ENCODE results near the gene UBQLN3. TPM values are rescaled to one million over a fixed set of nuclear protein-coding genes. Genes with fewer than 3 reads are reported as not detected.

UBQLN3 gene
- polyA plus RNA-seq, 1 experiment = 0.05 TPM

DNA sequence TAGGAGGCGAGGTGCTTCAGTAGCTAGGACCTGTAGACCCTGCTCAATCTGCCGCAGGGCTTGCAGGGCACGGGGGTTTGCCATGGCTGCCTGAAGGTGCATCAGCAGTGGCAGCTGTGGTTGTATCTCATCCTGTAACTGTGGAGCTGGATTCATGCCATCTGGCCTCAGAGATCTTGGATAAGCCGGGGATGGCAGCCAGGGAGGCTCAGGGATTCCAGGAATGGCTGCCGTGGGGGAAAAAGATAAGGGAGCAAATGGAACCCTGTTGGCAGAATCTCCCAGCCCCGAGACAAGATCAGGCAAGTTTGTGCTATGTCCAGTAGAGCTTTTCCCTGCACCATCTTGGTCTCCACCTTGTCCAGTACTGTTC is 1.8 kb downstream of the UBQLN3 start:
- H3K27me3 ChIP-seq (ENCODE audit: control insufficient read depth, insufficient read depth, low read length) = no peaks in the 10 kb centered on the region
- TF ChIP-seq, protein P1, sequence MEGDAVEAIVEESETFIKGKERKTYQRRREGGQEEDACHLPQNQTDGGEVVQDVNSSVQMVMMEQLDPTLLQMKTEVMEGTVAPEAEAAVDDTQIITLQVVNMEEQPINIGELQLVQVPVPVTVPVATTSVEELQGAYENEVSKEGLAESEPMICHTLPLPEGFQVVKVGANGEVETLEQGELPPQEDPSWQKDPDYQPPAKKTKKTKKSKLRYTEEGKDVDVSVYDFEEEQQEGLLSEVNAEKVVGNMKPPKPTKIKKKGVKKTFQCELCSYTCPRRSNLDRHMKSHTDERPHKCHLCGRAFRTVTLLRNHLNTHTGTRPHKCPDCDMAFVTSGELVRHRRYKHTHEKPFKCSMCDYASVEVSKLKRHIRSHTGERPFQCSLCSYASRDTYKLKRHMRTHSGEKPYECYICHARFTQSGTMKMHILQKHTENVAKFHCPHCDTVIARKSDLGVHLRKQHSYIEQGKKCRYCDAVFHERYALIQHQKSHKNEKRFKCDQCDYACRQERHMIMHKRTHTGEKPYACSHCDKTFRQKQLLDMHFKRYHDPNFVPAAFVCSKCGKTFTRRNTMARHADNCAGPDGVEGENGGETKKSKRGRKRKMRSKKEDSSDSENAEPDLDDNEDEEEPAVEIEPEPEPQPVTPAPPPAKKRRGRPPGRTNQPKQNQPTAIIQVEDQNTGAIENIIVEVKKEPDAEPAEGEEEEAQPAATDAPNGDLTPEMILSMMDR (IDR thresholded peaks at IDR 0.05; ENCODE audit: insufficient read depth, low read depth, low read length) = no peak
- POLR2A ChIA-PET = no interaction called here
- H3K36me3 ChIP-seq (ENCODE audit: control insufficient read depth, insufficient read depth, low read length) = no peaks in the 10 kb centered on the region
- CTCF ChIA-PET = interaction anchor here (0.7 kb wide), 1 partner anchor 11 kb away, joined by 3 read pairs; no protein-coding TSS in a partner anchor
- DNase-seq (ENCODE audit: low read depth) = no peak
- H3K4me3 ChIP-seq (ENCODE audit: low read depth, low read length) = no peak overlapping the region

DNA sequence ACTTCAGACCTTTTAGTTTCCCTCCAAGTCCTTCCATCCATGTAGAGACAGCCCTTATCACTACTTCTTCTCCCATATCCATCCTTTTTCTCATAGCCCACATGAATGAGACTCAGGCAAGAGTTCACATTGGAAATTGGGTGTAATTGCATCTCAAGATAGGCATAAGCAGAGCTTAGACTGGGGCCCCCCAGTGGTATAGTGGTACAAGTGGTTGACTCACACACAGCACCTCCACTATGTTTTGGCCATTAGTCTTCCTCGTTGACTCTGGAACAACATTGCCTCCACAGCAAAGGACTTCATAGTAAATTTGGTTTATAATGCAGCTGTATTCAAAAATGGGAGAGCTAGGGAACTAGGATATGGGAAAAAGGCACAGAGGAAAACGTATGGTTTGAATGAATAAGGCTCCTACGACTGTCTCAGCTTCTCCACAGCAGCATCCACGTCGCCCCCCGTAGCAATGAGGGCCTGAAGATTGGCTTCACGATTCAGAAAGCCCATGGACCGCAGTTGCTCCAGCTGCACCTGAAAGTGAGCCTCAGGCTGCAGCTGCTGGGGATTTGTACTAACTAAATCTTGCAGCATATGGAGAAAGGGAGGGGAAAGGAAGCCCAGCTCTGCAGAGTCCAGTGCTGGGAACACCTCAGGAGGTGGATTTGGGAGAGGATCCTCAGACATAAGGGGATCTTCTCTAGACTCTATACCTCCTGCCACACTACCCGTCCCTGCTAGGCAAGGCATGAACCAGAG is 2.4 kb downstream of the UBQLN3 start:
- TF ChIP-seq, protein P1 (IDR thresholded peaks at IDR 0.05; ENCODE audit: insufficient read depth, low read depth, low read length) = no peak
- no peak for DNase-seq (ENCODE audit: low read depth)
- POLR2A ChIA-PET = no interaction called here
- Histone ChIP-seq H3K4me3 (ENCODE audit: low read depth, low read length) (no peak overlapping the region), H3K27me3 (ENCODE audit: control insufficient read depth, insufficient read depth, low read length) (no peaks in the 10 kb centered on the region), H3K36me3 (ENCODE audit: control insufficient read depth, insufficient read depth, low read length) (no peaks in the 10 kb centered on the region)
- CTCF ChIA-PET = interaction anchor here (0.7 kb wide), 1 partner anchor 10 kb away, joined by 3 read pairs; no protein-coding TSS in a partner anchor

DNA sequence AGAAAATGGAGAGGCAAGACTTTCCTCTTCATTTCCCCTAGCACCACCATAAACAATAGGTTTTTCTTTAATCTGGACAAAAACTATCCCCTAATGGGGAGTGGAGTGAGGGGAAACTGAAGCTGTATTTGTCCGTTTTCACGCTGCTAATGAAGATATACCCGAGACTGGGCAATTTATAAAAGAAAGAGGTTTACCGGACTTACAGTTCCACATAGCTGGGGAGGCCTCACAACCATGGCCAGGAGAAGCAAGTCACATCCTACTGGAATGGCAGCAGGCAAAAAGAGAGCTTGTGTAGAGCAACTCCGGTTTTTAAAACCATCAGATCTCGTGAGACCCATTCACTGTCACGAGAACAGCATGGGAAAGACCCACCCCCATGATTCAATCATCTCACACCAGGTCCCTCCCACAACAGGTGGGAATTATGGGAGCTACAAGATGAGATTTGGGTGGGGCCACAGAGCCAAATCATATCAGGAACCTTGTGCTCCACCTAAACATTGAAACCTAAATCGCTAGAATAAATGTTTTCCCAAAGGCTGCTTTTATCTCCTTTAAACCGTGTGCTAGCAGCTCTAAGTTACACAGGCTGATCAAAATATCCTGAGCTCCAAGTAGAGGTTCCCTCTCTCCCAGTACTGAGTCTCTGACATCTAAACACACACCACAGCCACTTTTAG is 4.3 kb downstream of the UBQLN3 start:
- ChIA-PET CTCF (no interaction called here), POLR2A (no interaction called here)
- Histone ChIP-seq H3K4me3 (ENCODE audit: low read depth, low read length) (no peak overlapping the region), H3K36me3 (ENCODE audit: control insufficient read depth, insufficient read depth, low read length) (no peaks in the 10 kb centered on the region), H3K27me3 (ENCODE audit: control insufficient read depth, insufficient read depth, low read length) (no peaks in the 10 kb centered on the region)
- no peak for DNase-seq (ENCODE audit: low read depth)
- TF ChIP-seq, protein P1 (IDR thresholded peaks at IDR 0.05; ENCODE audit: insufficient read depth, low read depth, low read length) = no peak

DNA sequence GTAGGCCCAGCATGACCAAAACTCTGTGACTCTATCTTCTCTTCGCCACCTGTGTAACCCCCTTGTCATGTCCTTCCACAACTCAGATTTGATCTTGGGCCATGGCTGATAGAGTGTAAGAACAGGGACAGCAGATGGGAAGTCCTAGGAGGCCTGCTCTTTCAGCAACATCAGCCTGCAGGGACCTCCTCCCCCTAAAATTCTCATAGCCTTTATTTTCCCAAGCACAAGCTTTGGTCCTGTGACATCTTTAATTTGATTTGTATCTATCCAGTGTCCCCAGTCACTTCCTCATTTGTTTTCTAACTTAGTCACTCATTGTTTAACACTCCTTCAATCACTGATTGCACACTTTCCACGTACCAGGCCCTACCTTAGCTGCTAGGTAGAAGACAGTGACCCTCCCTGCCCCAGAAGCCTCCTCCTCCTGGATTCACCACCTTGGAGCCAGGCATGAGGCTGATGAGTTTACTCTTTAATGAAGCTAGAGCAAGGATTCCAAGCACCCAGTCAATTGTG is 5.3 kb downstream of the UBQLN3 start:
- ChIA-PET CTCF (no interaction called here), POLR2A (no interaction called here)

DNA sequence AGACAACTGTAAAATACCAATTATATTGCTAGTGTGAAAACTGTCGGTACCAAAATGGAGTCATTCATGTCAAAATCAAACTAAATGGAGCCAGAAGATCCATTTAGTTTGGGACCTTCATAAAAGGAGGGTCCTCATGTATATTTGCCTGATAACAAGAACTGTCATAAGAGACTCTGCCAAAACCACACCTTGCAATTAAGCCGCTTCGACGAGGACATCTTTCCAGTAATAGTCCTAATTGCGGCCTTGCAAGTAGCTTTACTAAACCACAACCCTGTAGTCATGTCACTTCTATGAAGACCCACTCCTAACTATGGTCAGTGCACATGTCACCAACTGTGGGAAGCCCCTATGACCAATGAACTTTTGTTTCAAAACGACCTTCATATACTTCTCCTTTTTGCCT is 9.4 kb downstream of the UBQLN3 start:
- TF ChIP-seq, protein P1 (IDR thresholded peaks at IDR 0.05; ENCODE audit: insufficient read depth, low read depth, low read length) = no peak
- Histone ChIP-seq H3K36me3 (ENCODE audit: control insufficient read depth, insufficient read depth, low read length) (no peaks in the 10 kb centered on the region), H3K27me3 (ENCODE audit: control insufficient read depth, insufficient read depth, low read length) (no peaks in the 10 kb centered on the region), H3K4me3 (ENCODE audit: low read depth, low read length) (no peak overlapping the region)
- ChIA-PET POLR2A (no interaction called here), CTCF (interaction anchor here (2.0 kb wide), 1 partner anchor 25 kb away, joined by 4 read pairs; no protein-coding TSS in a partner anchor)
- no peak for DNase-seq (ENCODE audit: low read depth)

More for the DNA sequence above, 5.3 kb downstream of the UBQLN3 start:
- DNase-seq (ENCODE audit: low read depth) = no peak
- TF ChIP-seq, protein P1 (IDR thresholded peaks at IDR 0.05; ENCODE audit: insufficient read depth, low read depth, low read length) = no peak
- Histone ChIP-seq H3K4me3 (ENCODE audit: low read depth, low read length) (no peak overlapping the region), H3K27me3 (ENCODE audit: control insufficient read depth, insufficient read depth, low read length) (no peaks in the 10 kb centered on the region), H3K36me3 (ENCODE audit: control insufficient read depth, insufficient read depth, low read length) (no peaks in the 10 kb centered on the region)

Data from BJ (cell line).